ENCODE results near the gene KLF11. TPM values are rescaled to one million over a fixed set of nuclear protein-coding genes. Genes with fewer than 3 reads are reported as not detected.

Gene KLF11
- total RNA-seq, 1 donor from 2014 or later, result 6.6 TPM

DNA sequence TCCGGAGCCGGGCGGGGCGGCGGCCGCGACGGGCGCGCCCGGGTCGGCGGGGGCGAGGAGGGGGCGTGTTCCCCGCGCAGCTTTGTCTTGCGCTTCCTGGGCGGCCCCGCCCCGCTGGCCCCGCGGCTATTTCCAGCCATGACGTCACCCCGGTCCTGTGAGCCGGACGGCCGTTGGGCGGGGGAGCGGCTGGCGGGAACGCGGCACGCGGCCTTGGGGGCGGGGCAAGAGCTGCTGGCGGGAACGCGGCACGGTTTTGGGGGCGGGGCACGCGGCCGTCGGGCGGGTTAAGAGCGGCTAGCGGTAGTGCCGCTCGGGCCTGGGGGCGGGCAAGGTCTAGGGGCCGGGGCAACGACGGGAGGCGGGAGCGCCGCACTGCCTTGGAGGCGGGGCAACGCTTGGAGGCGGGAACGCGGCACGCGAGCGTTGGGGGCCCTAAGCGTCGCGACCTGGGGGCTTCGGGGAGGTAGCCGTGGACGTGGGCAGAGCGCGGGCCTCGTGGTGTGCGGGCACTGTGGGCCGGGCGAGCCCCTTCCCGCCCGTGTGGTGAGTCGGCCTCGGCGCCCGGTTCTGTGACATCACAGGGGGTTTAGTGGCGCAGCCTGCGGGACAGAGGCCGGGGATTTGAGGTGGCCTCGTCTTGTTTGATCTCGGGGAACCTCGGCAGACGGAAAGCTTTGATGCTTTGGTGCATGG is 704 bp downstream of the KLF11 start:
- Histone ChIP-seq H3K27me3 (ENCODE audit: control insufficient read depth, insufficient read depth, low read length) (no peaks in the 10 kb centered on the region), H3K4me3 (ENCODE audit: low read depth, low read length) (peak overlapping the region; percentile 68), H3K36me3 (ENCODE audit: control insufficient read depth, insufficient read depth, low read length) (peaks cover 10% of the 10 kb centered on the region)
- TF ChIP-seq, protein P1, sequence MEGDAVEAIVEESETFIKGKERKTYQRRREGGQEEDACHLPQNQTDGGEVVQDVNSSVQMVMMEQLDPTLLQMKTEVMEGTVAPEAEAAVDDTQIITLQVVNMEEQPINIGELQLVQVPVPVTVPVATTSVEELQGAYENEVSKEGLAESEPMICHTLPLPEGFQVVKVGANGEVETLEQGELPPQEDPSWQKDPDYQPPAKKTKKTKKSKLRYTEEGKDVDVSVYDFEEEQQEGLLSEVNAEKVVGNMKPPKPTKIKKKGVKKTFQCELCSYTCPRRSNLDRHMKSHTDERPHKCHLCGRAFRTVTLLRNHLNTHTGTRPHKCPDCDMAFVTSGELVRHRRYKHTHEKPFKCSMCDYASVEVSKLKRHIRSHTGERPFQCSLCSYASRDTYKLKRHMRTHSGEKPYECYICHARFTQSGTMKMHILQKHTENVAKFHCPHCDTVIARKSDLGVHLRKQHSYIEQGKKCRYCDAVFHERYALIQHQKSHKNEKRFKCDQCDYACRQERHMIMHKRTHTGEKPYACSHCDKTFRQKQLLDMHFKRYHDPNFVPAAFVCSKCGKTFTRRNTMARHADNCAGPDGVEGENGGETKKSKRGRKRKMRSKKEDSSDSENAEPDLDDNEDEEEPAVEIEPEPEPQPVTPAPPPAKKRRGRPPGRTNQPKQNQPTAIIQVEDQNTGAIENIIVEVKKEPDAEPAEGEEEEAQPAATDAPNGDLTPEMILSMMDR (IDR thresholded peaks at IDR 0.05; ENCODE audit: insufficient read depth, low read length, severe bottlenecking), result no peak
- DNase-seq (ENCODE audit: low read depth), result peak; percentile 75
- FAIRE-seq, result no peak

DNA sequence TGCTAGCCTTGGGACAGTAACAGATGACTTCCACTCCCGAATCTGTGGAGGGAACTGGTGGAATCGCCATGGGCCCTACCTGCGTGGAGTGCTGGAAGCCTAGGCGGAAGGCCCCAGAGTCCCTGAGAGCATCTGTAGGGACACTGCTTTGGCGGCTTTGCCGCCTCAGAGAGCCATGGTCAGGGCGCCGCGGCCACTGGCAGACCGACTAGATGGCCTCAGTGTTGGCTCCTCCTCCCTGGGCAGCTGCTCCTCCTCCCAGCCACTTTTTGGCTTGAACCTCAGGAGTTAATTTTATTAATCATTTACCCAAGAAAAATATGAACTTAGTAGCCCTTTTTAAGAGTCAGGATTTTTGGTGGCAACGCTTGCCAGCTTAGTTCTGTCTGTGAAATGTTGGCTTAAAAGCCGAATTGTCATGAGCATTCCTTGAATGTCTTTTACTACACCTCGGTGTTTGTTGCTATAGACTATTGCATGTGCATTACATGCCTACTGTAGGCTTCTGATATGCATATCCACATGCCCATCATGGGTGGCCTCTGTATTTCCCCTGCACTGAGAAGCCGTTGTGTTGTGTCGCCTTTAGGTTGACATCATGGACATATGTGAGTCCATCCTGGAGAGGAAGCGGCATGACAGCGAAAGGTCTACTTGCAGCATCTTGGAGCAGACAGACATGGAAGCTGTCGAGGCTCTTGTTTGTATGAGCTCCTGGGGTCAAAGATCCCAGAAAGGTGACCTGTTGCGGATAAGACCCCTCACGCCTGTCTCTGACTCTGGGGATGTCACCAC is 2.4 kb downstream of the KLF11 start:
- DNase-seq (ENCODE audit: low read depth), result no peak
- H3K27me3 ChIP-seq (ENCODE audit: control insufficient read depth, insufficient read depth, low read length), result no peaks in the 10 kb centered on the region
- TF ChIP-seq, protein P1 (IDR thresholded peaks at IDR 0.05; ENCODE audit: insufficient read depth, low read length, severe bottlenecking), result no peak
- peaks cover 10% of the 10 kb centered on the region for H3K36me3 ChIP-seq (ENCODE audit: control insufficient read depth, insufficient read depth, low read length)
- H3K4me3 ChIP-seq (ENCODE audit: low read depth, low read length), result no peak overlapping the region
- FAIRE-seq, result no peak

DNA sequence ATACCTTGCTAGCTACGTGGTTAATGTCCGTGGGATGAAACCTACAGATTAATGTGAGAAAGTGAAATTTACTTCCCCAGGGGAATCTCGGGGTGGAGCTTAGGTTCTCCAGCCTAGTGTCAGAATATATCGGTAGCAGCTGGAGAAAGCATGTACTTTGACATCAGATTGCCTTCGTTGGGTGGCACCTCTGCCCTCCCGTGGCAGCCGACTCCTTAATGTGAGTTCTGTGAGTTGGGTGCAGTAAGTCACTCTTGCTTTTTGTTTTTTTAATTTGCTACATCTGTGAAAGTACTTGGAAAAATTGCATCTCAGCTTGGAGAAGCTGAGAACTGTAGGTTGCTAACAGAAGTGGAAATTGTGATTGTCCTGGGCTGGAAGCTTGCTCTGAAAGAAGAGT is 3.6 kb downstream of the KLF11 start:
- FAIRE-seq (no peak), DNase-seq (ENCODE audit: low read depth) (no peak)
- H3K36me3 ChIP-seq (ENCODE audit: control insufficient read depth, insufficient read depth, low read length), result peaks cover 13% of the 10 kb centered on the region
- TF ChIP-seq, protein P1 (IDR thresholded peaks at IDR 0.05; ENCODE audit: insufficient read depth, low read length, severe bottlenecking), result no peak
- no peak overlapping the region for H3K4me3 ChIP-seq (ENCODE audit: low read depth, low read length)
- H3K27me3 ChIP-seq (ENCODE audit: control insufficient read depth, insufficient read depth, low read length), result no peaks in the 10 kb centered on the region

DNA sequence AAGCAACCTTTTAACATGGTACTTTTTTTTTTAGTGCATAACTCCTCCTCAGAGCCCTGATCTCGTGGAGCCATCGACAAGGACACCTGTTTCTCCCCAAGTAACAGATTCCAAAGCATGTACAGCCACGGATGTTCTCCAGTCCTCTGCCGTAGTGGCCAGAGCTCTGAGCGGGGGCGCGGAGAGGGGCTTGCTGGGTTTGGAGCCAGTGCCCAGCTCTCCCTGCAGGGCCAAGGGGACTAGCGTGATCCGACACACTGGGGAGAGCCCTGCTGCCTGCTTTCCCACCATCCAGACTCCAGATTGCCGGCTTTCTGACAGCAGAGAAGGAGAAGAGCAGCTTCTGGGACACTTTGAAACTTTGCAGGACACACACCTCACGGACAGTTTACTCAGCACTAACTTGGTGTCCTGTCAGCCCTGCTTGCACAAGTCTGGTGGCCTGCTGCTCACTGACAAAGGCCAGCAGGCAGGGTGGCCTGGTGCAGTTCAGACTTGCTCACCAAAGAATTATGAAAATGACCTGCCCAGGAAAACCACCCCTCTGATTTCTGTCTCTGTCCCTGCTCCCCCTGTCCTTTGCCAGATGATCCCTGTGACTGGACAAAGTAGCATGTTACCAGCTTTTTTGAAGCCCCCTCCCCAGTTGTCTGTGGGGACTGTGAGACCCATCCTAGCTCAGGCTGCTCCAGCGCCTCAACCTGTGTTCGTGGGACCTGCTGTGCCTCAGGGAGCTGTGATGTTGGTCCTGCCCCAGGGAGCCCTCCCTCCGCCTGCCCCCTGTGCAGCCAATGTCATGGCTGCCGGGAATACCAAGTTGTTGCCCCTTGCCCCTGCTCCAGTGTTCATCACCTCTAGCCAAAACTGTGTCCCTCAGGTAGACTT is 4.5 kb downstream of the KLF11 start:
- Histone ChIP-seq H3K36me3 (ENCODE audit: control insufficient read depth, insufficient read depth, low read length) (peaks cover 15% of the 10 kb centered on the region), H3K4me3 (ENCODE audit: low read depth, low read length) (no peak overlapping the region), H3K27me3 (ENCODE audit: control insufficient read depth, insufficient read depth, low read length) (no peaks in the 10 kb centered on the region)
- peak; percentile 76 for FAIRE-seq
- TF ChIP-seq, protein P1 (IDR thresholded peaks at IDR 0.05; ENCODE audit: insufficient read depth, low read length, severe bottlenecking), result no peak
- no peak for DNase-seq (ENCODE audit: low read depth)

DNA sequence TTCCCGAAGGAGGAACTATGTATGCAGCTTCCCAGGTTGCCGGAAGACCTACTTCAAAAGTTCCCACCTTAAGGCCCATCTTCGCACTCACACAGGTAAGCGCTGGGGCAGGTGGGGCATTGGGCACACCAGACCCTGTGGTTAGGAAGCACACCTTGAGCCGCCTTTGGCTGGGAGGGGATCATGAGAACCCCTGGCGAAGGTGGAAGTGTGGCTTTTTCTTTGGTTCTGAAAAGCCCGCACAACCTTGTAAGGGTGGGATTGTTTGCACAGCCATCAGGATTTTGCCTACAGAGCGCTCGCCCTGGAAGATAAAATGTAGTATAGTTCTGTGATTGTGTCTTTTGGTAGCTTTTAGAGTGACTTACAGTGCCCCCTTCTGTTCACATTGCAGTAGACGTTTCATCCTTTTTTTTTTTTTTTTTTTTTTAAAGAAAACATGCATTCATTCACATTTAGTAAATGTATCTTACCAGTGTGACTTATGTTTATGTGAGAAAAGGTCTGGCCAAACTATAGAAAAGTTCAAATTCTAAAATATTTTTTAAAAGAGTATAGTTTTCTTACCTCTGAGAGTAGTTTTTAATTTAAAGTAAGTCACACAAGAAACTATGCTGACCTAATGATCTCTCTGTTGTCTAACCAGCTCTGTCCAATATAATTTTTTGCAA is 5.3 kb downstream of the KLF11 start:
- no peak for FAIRE-seq

More for the DNA sequence above, 5.3 kb downstream of the KLF11 start:
- TF ChIP-seq, protein P1 (IDR thresholded peaks at IDR 0.05; ENCODE audit: insufficient read depth, low read length, severe bottlenecking), result peak; percentile 54
- peak; percentile 50 for DNase-seq (ENCODE audit: low read depth)
- H3K4me3 ChIP-seq (ENCODE audit: low read depth, low read length), result no peak overlapping the region
- H3K36me3 ChIP-seq (ENCODE audit: control insufficient read depth, insufficient read depth, low read length), result peaks cover 15% of the 10 kb centered on the region
- H3K27me3 ChIP-seq (ENCODE audit: control insufficient read depth, insufficient read depth, low read length), result no peaks in the 10 kb centered on the region
